ENCODE measurements around the gene IMMP1L.

IMMP1L gene

DNA sequence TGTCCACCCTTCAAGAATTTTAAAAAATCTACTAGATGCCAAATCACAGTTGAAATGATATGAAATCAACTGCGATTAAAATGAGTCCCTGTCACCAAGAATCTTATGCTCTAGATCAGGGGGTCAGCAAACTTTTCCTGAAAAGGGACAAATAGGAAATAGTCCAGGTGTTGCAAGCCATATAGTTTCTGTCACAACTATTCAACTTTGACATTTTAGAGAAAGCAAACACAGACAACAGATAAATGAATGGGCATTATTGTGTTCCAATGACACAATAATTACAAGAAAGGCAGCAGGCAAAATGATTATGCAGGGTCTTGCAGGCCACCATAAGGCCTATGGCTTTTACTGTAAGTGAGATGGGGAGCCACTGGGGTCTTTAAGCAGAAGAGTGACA is 58.6 kb downstream of the IMMP1L start:
- H3K4me3 ChIP-seq (ENCODE audit: low read depth, low read length), result no peak overlapping the region
- in situ Hi-C loops (cut with HindIII; ENCODE audit: low sequenced_read_pairs), result no loop called here
- TF ChIP-seq, protein P1, sequence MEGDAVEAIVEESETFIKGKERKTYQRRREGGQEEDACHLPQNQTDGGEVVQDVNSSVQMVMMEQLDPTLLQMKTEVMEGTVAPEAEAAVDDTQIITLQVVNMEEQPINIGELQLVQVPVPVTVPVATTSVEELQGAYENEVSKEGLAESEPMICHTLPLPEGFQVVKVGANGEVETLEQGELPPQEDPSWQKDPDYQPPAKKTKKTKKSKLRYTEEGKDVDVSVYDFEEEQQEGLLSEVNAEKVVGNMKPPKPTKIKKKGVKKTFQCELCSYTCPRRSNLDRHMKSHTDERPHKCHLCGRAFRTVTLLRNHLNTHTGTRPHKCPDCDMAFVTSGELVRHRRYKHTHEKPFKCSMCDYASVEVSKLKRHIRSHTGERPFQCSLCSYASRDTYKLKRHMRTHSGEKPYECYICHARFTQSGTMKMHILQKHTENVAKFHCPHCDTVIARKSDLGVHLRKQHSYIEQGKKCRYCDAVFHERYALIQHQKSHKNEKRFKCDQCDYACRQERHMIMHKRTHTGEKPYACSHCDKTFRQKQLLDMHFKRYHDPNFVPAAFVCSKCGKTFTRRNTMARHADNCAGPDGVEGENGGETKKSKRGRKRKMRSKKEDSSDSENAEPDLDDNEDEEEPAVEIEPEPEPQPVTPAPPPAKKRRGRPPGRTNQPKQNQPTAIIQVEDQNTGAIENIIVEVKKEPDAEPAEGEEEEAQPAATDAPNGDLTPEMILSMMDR (IDR thresholded peaks at IDR 0.05; ENCODE audit: low read depth, low read length, missing control alignments), result no peak
- no peak for DNase-seq (ENCODE audit: low read depth)

DNA sequence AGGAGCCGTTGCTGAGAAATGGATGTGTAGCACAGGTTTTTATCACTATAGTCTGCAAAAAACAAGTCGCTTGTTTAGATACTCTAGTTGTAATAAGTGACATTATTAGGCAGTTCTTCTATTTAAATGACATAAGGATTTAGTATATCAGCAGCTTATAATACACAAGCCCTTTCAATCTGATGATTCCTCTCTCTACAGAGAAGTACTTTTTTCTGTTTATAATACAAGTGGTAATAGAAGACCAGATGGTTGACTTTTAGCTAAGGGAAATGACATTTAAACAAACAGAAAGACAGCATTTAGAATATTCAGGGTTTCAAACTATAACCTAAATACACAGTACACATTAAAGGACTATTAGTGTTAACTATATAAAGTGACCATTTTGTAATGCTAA is 60.4 kb downstream of the IMMP1L start:
- TF ChIP-seq, protein P1 (IDR thresholded peaks at IDR 0.05; ENCODE audit: low read depth, low read length, missing control alignments), result no peak
- in situ Hi-C loops (cut with HindIII; ENCODE audit: low sequenced_read_pairs), result no loop called here
- DNase-seq (ENCODE audit: low read depth), result no peak
- H3K4me3 ChIP-seq (ENCODE audit: low read depth, low read length), result no peak overlapping the region

DNA sequence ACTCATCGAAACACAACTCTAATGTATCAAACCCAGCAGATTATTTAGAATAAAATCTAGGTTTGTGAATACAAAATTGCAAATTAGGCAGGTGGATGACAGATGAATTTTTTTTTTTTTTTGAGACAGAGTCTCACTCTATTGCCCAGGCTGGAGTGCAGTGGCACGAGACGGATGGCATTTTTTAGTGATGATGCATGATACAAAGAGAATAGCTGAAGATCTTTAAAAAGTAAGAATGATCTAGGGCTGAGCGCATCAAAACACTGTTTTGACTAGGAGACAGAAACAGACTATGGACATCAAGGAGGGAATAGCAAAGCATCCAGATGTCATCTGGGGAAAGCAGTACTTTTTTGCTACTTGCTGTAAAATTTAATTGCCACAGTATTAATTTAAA is 63.8 kb downstream of the IMMP1L start:
- TF ChIP-seq, protein P1 (IDR thresholded peaks at IDR 0.05; ENCODE audit: low read depth, low read length, missing control alignments), result no peak
- no peak overlapping the region for H3K4me3 ChIP-seq (ENCODE audit: low read depth, low read length)
- in situ Hi-C loops (cut with HindIII; ENCODE audit: low sequenced_read_pairs), result no loop called here
- DNase-seq (ENCODE audit: low read depth), result no peak

DNA sequence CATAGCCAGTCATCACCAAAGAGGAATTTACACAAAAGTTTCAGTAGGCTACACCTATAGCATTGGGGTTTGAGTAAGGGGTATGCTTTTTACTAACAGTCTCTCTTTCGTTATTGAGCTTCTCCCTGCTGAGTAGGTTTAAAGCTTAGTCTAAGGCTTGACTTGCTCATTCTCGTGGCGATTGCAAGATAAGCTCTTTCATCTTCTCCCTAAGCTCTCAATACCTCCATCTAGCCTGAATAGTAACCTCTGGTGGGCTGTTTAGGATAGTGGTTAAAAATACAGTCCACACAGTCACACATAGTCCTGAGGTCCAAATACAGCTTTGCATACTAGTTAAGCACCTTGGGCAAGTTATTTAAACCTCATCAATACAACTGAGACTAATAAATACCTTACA is 65.6 kb downstream of the IMMP1L start:
- TF ChIP-seq, protein P1 (IDR thresholded peaks at IDR 0.05; ENCODE audit: low read depth, low read length, missing control alignments), result no peak
- no peak for DNase-seq (ENCODE audit: low read depth)
- H3K4me3 ChIP-seq (ENCODE audit: low read depth, low read length), result no peak overlapping the region
- in situ Hi-C loops (cut with HindIII; ENCODE audit: low sequenced_read_pairs), result no loop called here

DNA sequence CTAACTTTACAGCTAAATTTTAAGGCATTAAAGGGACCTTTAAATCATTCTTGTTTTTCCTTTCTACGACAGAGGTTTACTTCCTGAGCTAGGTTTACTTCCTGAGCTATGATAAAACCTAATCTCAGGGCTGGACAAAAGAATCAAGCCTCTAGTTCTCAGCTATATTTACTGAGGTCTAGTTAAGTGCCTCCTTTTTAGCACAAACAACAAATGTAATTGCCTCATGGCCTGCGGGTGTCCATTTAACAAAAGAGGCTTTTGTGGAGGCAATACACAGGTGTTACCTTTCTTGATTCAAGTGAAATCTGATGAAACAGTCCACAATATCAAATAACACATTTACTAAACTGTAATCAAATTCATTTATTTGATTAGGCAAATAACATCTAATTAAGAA is 67.3 kb downstream of the IMMP1L start:
- DNase-seq (ENCODE audit: low read depth), result no peak
- H3K4me3 ChIP-seq (ENCODE audit: low read depth, low read length), result no peak overlapping the region
- TF ChIP-seq, protein P1 (IDR thresholded peaks at IDR 0.05; ENCODE audit: low read depth, low read length, missing control alignments), result no peak
- in situ Hi-C loops (cut with HindIII; ENCODE audit: low sequenced_read_pairs), result no loop called here

DNA sequence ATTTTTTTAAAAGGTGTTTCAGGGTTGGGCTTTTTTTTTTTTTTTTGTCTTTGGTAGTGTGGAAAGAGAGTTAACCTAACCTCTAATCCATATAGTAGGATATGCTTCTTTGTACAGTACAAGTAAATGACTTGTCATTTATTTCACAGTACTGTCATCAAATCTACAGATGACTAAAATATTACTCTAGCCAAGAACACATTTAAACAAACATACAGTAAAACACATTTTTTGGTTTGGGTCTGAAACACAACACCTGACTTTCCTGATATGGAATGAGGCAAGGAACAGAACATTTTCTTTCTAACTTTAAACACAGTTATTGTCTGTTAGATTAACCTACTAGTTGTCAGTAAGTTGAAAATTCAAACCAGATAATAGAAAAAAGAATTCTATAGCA is 68.1 kb downstream of the IMMP1L start:
- in situ Hi-C loops (cut with HindIII; ENCODE audit: low sequenced_read_pairs), result no loop called here
- no peak overlapping the region for H3K4me3 ChIP-seq (ENCODE audit: low read depth, low read length)
- DNase-seq (ENCODE audit: low read depth), result no peak
- TF ChIP-seq, protein P1 (IDR thresholded peaks at IDR 0.05; ENCODE audit: low read depth, low read length, missing control alignments), result no peak

All from astrocyte of the cerebellum (primary cell).